GM10266 (cell line): Measurements from ENCODE around the gene WIPI1.

Source experiments
- DNase-seq: peaks from one replicate; pipeline ENCODE4 v3.0.0; 2012; ENCODE audit errors: extremely low spot score
- CTCF ChIP-seq: IDR thresholded peaks from 2 replicates; pipeline ENCODE4 v1.5.1; 2012; ENCODE audit warnings: mild to moderate bottlenecking, low read depth; ENCODE audit not compliant: control insufficient read depth, insufficient read depth; ENCODE audit errors: missing control alignments

Gene WIPI1

GRCh38 chr17:68385490-68386215, 71.6 kb downstream of the WIPI1 start:
- no peak for TF ChIP-seq CTCF
- DNase-seq: no peak

- DNase-seq: no peak
- no peak for TF ChIP-seq CTCF
Measured at GRCh38 chr17:68384941-68385340, 72.4 kb downstream of the WIPI1 start.

DNA sequence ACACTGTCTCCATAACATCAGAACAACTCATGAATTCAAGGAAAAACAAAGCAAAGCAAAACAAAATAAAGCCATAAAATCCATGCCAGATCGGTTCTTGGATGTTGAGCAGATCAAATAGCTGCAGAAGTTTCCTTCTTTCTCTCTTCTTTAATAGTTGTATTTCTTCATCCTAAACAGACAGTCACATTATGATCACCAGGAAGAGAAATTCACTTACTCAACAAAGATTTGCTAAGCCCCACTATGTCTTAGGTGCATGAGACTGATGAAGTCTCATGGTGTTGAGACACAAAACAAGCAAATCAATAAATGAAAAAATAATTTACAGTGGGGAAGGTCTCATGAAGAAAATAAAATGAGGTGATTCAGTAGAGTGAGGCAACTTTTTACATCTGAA, 72.8 kb downstream of the WIPI1 start:
- no peak for DNase-seq
- TF ChIP-seq CTCF: no peak

GRCh38 chr17:68383443-68384321, 73.6 kb downstream of the WIPI1 start:
- no peak for TF ChIP-seq CTCF
- DNase-seq: no peak

DNA sequence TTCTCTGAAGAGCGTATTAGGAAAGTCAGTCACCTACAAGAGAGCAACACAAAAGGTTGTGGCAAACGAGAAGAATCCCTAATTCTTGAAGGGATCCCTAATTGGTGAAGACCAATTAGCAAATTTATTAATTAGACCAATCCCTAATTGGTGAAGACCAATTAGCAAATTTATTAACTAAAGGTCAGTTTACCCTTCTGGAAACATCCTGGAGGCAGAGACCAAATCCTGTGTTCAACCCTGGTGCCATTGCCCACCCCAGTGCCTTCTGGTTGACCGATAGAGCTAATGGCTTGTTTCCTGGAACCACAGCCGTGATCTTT, 74.2 kb downstream of the WIPI1 start:
- no peak for TF ChIP-seq CTCF
- no peak for DNase-seq

DNA sequence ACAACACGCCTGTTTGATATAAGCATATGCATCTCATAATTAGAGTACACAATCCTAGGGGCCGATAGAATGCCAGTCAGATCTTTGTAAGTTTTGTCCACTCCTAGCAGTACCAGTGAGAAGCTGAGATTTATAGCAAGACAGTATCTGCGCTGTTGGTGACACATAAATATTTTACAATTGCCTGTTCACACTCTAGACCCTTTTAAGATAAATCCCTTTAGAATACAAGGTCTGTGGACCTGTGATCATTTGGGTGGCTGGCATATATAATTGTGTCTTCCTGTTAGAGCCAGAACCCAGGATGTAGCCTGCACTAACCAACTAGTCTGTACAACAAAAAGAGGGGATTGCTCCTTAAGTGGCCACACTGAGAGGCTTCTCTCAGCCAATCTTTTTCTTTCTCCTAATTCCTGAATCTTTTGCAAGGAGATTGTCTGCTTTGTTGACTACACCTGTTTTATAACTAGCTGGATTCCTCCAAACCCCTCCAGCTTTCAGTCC, 74.7 kb downstream of the WIPI1 start:
- TF ChIP-seq CTCF: no peak
- no peak for DNase-seq
